ENCODE data around the gene DLK1. TPM values are rescaled to one million over a fixed set of nuclear protein-coding genes. Genes with fewer than 3 reads are reported as not detected.

Gene DLK1
- total RNA-seq, 1 donor = 0.09 TPM

DNA sequence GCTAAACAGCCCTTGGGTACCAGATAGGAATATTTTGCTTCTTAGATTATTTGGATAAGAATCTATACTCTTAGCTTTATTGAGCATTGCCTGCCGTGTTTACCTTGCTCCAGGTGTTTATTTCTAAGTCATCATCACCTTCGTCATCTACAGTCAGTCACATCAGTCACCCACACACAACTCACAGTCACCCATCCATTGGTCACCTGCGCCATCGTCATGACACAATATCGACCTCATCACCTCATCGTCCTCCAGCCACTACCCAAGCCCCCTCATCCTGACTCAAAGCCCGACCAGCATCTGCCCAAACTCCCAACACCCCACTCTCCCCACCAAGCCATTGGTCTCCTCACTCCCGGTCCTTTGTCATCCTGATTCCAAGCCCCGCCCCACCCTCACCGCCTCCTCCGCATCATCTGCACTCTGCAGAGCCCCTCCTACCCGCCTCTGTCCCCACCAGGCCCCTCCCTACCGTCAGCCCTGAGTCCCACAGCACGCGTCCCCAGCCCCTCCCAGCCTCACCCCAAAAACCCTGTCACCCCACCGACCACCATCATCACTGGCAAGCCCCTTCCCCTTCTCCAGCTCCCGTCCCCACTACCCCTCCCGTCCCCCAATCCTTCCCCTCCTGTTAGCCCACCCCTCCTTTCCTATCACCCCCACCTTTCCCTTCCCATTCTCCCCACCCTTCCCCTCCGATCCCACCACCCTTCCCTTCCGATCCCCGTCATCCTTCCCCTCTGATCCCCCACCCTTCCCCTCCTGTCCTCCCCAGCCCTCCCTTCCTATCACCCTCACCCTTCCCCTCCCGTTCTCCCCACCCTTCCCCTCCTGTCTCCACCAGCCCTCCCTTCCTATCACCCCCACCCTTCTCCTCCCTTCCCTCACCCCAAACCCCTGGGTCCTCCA, 9.8 kb downstream of the DLK1 start:
- TF ChIP-seq, protein P1, sequence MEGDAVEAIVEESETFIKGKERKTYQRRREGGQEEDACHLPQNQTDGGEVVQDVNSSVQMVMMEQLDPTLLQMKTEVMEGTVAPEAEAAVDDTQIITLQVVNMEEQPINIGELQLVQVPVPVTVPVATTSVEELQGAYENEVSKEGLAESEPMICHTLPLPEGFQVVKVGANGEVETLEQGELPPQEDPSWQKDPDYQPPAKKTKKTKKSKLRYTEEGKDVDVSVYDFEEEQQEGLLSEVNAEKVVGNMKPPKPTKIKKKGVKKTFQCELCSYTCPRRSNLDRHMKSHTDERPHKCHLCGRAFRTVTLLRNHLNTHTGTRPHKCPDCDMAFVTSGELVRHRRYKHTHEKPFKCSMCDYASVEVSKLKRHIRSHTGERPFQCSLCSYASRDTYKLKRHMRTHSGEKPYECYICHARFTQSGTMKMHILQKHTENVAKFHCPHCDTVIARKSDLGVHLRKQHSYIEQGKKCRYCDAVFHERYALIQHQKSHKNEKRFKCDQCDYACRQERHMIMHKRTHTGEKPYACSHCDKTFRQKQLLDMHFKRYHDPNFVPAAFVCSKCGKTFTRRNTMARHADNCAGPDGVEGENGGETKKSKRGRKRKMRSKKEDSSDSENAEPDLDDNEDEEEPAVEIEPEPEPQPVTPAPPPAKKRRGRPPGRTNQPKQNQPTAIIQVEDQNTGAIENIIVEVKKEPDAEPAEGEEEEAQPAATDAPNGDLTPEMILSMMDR (IDR thresholded peaks at IDR 0.05; ENCODE audit: insufficient read depth, low read length) = no peak
- DNase-seq (ENCODE audit: low read depth) = no peak
- no peak overlapping the region for H3K4me3 ChIP-seq (ENCODE audit: low read depth, low read length)

DNA sequence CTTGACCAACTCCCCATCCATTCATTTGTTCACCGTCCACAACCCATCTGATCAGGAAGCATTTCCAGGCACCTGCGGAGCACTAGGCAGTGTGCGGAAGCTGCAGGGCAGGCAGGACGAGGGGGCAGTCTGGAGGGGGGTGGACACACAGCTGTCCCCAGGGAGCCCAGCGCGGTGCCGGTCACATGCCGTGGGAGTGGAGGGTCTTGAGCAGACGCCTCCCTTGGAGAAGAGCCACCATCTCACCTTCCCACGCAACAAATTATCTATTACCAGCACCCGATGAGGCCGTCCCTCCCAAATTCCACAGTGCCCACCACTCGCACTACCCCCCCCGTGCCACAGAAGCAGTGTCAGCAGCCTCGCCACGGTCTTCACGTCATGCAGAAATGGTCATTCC, 10.8 kb downstream of the DLK1 start:
- DNase-seq (ENCODE audit: low read depth) = no peak
- no peak overlapping the region for H3K4me3 ChIP-seq (ENCODE audit: low read depth, low read length)
- TF ChIP-seq, protein P1 (IDR thresholded peaks at IDR 0.05; ENCODE audit: insufficient read depth, low read length) = no peak

DNA sequence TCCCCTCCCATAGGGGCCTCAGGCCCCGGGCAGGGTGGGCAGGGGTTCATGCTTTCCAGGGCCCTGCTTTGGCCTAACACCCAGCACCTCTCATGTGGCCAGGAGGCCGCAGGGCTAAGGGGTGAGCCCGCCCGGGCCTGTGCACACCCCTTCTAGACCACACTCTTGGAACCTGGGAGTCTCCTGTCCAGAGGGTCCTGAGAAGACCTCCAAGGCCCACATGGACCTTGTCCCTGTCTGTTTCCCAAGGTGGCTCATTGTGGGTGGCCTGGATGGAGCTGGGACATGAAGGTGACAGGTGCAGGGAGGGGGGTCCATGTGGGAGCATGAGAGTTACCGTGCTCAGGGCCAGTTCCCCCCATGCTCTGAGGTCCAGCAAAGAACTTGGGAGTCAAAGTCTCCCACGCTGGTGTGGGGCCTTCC, 11.6 kb downstream of the DLK1 start:
- no peak for DNase-seq (ENCODE audit: low read depth)
- no peak overlapping the region for H3K4me3 ChIP-seq (ENCODE audit: low read depth, low read length)
- TF ChIP-seq, protein P1 (IDR thresholded peaks at IDR 0.05; ENCODE audit: insufficient read depth, low read length) = no peak

DNA sequence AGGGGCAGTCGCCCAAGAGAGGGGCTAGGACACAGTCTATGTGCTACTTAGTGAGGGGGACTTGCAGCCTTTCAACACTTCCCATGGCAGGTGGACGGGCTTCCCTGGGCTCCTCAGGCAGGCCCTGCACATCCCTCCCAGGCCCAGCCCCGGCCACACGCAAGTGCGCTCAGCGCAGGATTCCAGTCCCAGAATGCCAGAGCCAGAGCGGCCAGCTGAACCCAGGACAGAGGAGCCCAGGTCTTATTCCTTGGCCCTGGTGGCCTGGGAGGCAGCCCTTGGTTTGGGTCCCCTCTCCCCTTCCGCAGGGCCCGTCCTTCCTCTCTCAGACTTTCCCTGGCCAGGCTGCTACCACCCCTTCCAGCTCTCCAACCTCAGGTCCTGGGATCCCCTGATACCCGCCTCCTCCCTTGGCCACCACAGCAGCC, 12.0 kb downstream of the DLK1 start:
- no peak for DNase-seq (ENCODE audit: low read depth)
- TF ChIP-seq, protein P1 (IDR thresholded peaks at IDR 0.05; ENCODE audit: insufficient read depth, low read length) = no peak
- no peak overlapping the region for H3K4me3 ChIP-seq (ENCODE audit: low read depth, low read length)

DNA sequence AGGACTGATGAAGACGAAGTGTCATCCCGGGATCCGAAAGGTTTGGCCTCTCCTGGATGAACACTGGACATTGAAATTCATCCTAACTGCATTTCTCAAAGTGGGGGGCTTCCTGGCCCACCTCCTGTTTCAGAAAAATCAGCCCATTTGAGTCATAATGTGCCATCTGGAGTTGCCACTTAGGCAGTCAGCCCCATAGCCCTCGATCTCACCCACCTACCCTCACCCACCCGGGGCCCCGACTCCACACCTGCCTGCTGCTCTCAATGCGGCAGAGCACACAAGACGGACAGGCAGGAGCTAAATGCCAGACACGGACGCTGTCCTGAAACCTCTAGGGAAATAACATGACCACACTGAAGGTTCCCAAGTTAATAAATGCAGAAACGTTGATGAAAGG, 12.6 kb downstream of the DLK1 start:
- no peak for DNase-seq (ENCODE audit: low read depth)
- TF ChIP-seq, protein P1 (IDR thresholded peaks at IDR 0.05; ENCODE audit: insufficient read depth, low read length) = no peak
- H3K4me3 ChIP-seq (ENCODE audit: low read depth, low read length) = no peak overlapping the region

DNA sequence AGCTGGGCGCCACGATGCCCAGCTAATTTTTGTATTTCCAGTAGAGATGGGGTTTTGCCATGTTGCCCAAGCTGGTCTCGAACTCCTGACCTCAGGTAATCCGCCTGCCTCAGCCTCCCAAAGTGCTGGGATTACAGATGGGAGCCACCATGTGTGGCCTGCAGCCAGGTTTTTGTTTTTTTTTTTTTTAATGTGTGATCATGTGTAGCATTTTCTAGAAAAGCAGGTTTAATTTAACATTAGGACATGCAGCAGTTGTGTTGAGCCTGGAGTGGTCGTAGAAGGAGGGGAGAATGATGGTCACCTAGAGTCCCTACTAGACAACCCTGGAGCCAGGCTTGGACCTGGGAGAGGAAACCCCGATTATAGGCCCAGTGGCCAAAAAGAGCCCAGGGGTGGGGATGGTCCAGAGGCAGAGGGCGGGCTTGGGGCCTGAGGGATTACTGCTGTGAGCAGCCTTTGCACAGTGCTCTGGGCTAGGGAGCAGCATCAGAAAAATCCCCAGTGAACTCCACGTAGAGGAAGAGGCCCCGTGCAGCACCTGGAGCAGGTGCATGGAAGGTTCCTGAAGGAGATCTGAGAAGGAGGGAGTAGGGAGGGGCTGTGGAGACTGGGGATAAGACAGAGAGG, 13.6 kb downstream of the DLK1 start:
- DNase-seq (ENCODE audit: low read depth) = no peak
- H3K4me3 ChIP-seq (ENCODE audit: low read depth, low read length) = no peak overlapping the region
- TF ChIP-seq, protein P1 (IDR thresholded peaks at IDR 0.05; ENCODE audit: insufficient read depth, low read length) = no peak
